K562 (cell line): ENCODE data around the gene DYNC2H1.

ENCODE experiments used
- FOXM1 ChIP-seq, 2 experiments: fragments of 450-650 bp in 1 of 2; sonication (generic) in 1 of 2; formaldehyde crosslinking in 1 of 2; IDR thresholded peaks; 2 replicates each; pipeline versions ENCODE4 v1.6.1 to v1.9.0; 2017 to 2022; ENCODE audit warnings: low read depth in 2 of 2, mild to moderate bottlenecking in 2 of 2, missing genetic modification reagents in 1 of 2, moderate library complexity in 1 of 2
- NFE2L1 ChIP-seq: fragments of 450-650 bp; IDR thresholded peaks from 2 replicates; pipeline ENCODE4 v1.6.1; 2016; ENCODE audit warnings: missing genetic modification characterization, low read depth, mild to moderate bottlenecking, missing compliant biosample characterization, moderate library complexity, borderline replicate concordance
- NFXL1 ChIP-seq: fragments of 450-650 bp; formaldehyde crosslinking; IDR thresholded peaks from 2 replicates; pipeline ENCODE4 v1.4.0; 2021; ENCODE audit warnings: mild to moderate bottlenecking
- SLC30A9 ChIP-seq: fragments of 250-450 bp; sonication (Bioruptor Pico); IDR thresholded peaks from 2 replicates; pipeline ENCODE4 v1.8.0; 2022; ENCODE audit warnings: mild to moderate bottlenecking, moderate library complexity
- SMARCC2 ChIP-seq: fragments of 450-650 bp; IDR thresholded peaks from 2 replicates; pipeline ENCODE4 v1.6.1; 2017; ENCODE audit warnings: antibody characterized with exemption, moderate library complexity, mild to moderate bottlenecking, low read depth
- TRIM24 ChIP-seq, 2 experiments: fragments of 450-650 bp; IDR thresholded peaks; 2 replicates each; pipeline ENCODE4 v1.6.1; 2016
- YBX1 ChIP-seq: fragments of 450-650 bp; IDR thresholded peaks from 2 replicates; pipeline ENCODE4 v1.7.1; 2016; ENCODE audit warnings: mild to moderate bottlenecking
- ZFPM2 ChIP-seq: fragments of 250-450 bp; sonication (Bioruptor Pico); IDR thresholded peaks from 2 replicates; pipeline ENCODE4 v1.5.1; 2022; ENCODE audit warnings: mild to moderate bottlenecking
- TF ChIP-seq, protein P1 (sequence below): fragments of 450-650 bp; IDR thresholded peaks from 2 replicates; pipeline ENCODE4 v1.6.1; 2016; ENCODE audit warnings: antibody characterized with exemption
- TF ChIP-seq, protein P2 (sequence below), 3 experiments: IDR thresholded peaks in 2 of 3; conservative IDR thresholded peaks in 1 of 3; 2 replicates each; pipeline ENCODE4 v1.5.1; 2011 to 2012; ENCODE audit warnings: low read length in 3 of 3, mild to moderate bottlenecking in 3 of 3, control low read depth in 2 of 3, improper control_type of control experiment in 1 of 3, inconsistent platforms in 1 of 3, low read depth in 1 of 3, mixed read lengths in 1 of 3, moderate library complexity in 1 of 3; ENCODE audit not compliant: insufficient read depth in 2 of 3

DNA sequence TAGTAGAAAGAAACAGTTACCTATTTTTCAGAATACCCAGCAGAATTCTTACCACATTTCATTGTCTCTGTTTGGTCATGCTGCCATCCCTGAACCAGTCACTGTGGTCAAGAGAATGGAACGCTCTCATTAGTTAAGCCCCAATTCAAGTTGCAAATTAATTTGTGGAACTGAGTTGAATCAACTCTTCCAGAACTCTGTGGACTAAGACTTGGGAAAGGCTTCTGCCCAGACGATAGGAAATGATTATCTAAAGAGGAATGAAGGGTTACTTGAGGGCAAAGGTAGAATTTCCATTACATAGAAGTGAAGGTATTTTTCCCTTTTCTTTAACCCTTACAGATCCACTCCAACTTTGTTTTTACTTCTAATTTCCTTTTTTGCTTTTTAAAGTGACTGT is 286.4 kb downstream of the DYNC2H1 start:
- TF ChIP-seq, protein P1, sequence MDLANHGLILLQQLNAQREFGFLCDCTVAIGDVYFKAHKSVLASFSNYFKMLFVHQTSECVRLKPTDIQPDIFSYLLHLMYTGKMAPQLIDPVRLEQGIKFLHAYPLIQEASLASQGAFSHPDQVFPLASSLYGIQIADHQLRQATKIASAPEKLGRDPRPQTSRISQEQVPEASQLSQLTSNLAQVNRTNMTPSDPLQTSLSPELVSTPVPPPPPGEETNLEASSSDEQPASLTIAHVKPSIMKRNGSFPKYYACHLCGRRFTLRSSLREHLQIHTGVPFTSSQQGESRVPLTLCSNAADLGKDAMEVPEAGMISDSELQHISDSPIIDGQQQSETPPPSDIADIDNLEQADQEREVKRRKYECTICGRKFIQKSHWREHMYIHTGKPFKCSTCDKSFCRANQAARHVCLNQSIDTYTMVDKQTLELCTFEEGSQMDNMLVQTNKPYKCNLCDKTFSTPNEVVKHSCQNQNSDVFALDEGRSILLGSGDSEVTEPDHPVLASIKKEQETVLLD, result no peak
- TF ChIP-seq FOXM1 (IDR thresholded peaks at IDR 0.05; ENCODE audit: low read depth) (no peak), FOXM1 (CRISPR knock-in tag; IDR thresholded peaks at IDR 0.05; ENCODE audit: low read depth) (no peak), NFXL1 (CRISPR knock-in tag) (no peak), ZFPM2 (no peak), NFE2L1 (tag) (no peak), SLC30A9 (no peak), YBX1 (no peak), SMARCC2 (no peak), TRIM24 (IDR thresholded peaks at IDR 0.05) (no peak)
- TF ChIP-seq, protein P2, sequence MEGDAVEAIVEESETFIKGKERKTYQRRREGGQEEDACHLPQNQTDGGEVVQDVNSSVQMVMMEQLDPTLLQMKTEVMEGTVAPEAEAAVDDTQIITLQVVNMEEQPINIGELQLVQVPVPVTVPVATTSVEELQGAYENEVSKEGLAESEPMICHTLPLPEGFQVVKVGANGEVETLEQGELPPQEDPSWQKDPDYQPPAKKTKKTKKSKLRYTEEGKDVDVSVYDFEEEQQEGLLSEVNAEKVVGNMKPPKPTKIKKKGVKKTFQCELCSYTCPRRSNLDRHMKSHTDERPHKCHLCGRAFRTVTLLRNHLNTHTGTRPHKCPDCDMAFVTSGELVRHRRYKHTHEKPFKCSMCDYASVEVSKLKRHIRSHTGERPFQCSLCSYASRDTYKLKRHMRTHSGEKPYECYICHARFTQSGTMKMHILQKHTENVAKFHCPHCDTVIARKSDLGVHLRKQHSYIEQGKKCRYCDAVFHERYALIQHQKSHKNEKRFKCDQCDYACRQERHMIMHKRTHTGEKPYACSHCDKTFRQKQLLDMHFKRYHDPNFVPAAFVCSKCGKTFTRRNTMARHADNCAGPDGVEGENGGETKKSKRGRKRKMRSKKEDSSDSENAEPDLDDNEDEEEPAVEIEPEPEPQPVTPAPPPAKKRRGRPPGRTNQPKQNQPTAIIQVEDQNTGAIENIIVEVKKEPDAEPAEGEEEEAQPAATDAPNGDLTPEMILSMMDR (IDR thresholded peaks at IDR 0.05 in 2 of 3, conservative IDR thresholded peaks at IDR 0.05 in 1 of 3; ENCODE audit: insufficient read depth in 2 of 3, low read depth in 1 of 3, low read length in 3 of 3), result no peak
